Measurements from ENCODE around the gene TEAD2.
"Not testable (repeated sequence)": the region's sequence is repeated elsewhere in the genome, so short reads cannot be mapped to it uniquely, and the experiment has no call there.

Gene TEAD2

DNA sequence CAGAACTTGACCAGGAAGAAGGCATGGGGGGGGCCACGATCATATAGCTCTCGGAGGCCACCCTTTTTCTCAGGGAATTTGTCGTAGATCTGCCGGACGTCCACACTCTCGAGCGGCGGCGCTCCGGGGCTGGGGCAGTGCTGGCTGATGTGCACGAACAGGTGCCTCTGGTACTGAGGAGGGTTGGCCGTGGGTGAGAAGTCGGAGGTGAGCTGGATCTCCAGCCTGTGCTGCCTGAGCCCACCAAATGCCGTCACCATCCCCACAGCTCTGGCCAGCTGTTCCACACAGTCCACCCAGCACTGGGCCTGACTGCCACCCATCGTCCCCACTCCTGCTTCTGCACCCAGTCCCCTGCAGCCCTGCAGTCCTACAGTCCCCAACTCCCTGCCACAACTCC, 15.0 kb downstream of the TEAD2 start:
- no peak for DNase-seq

DNA sequence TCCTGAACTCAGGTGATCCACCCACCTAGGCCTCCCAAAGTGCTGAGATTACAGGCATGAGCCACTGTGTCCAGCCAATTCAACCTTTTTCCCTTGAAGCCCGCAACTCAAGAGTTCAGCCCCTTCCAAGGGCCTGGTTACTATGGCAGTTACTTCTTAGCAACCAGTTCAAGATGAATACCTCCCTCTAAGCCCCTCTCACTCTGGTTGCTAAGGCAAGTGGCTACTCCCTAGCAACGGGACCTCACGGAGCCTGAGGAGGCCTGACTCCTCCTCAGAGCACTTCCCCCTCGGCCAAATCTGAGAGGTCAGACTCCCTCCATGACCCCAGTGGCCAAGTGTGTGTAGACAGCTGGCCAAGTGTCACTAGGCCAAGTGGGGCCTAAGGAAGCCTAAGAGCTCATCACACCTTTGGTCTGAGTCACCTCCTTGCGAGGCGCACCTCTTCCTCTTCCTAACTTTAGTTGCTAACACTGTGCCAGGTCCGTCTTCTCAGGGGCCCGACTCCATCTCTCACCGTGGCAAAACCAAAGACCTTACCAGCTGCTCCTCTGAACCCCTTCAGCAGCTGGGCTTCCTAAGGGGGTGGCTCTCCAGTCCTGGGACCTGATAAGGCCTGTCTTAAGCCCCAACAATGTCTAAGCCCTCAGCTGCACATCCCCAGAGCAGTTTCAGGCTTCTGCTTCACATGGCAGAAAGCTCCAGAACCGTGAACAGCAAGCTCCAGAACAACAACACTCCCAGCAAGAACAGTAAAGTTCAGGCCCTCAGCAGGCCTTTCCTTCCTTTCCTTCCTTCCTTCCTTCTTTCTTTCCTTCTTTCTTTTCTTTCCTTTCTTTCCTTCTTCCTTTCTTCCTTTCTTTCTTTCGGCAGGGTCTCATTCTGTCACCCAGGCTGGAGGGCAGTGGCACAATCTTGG, 17.5 kb downstream of the TEAD2 start:
- no peak for DNase-seq

DNA sequence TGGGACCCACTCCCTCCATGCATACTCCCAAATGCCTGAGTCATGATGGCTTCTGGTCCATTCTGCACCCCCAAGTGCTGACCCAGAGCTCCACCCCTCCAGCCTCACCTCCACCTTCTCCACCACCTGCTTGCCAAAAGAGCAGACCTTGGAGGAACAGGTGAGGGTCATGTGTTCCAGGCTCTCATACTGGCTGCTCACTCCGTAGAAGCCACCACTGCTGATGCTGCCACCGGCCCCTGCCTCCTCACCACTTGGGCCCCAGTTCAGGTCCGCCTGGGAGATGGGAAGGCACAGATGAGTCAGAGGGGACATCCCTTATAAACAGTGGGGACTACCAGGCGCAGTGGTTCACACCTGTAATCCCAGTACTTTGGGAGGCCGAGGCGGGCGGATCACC, 19.1 kb downstream of the TEAD2 start:
- DNase-seq: no peak

DNA sequence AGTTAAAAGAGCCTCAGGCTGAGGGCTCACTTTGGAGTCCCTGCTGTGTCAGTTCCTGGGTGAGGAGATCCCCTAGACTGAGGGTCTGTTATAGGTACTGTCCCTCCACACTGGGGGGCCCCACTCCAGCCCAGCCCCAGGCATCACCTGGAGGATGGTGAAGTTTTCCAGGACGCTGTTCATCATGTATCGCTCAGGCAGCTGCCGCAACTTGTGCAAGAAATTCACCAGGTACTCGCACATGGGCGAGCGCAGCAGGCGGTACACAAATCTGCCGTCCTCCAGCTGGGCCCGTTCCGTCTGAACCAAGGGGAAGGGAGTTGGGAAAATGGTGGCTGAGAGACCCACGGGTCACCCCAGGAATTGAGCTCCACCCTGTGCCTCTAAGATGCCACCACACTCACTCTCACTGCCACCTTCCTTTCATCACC, 19.9 kb downstream of the TEAD2 start:
- no peak for DNase-seq

DNA sequence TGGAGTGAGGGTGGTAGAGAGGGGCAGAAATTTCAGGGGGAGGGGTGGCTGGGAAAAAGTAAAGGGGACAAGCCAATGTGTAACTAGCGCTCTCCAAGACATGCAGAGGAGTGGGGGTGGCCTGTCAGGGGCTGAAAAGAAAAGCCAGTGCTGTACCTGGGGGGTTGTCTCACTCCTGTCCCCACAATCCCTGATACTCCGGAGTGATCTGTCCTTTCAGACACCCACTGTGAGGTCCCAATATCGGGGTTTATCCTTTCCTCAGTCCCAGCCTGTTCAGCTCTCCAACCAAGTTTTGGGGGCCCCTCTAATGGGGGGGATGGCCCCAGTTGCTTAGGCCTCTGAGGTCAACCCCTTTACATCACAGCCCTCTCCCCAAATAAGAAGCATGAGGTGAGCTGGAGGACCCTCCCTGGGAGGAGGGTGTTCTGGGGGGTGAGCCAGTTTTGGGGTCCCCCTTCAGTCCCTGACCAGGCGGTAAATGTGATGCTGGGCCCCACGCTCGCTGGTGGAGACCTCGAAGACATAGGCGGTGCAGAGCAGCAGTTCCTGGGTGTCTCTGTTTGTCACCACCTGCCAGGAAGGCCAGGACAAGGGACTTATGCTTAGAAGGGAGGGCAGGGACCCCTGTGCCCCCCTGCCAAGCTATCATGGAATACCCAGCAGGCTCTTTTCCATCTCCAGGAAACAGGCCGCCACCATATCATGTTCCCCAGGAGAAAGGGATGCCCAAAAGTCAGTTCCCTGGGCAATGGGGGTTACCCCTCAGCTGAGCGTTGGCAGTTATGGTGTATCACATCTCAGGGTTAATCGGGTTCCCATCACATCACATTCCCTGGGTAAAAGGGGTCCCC, 21.1 kb downstream of the TEAD2 start:
- DNase-seq: no peak

DNA sequence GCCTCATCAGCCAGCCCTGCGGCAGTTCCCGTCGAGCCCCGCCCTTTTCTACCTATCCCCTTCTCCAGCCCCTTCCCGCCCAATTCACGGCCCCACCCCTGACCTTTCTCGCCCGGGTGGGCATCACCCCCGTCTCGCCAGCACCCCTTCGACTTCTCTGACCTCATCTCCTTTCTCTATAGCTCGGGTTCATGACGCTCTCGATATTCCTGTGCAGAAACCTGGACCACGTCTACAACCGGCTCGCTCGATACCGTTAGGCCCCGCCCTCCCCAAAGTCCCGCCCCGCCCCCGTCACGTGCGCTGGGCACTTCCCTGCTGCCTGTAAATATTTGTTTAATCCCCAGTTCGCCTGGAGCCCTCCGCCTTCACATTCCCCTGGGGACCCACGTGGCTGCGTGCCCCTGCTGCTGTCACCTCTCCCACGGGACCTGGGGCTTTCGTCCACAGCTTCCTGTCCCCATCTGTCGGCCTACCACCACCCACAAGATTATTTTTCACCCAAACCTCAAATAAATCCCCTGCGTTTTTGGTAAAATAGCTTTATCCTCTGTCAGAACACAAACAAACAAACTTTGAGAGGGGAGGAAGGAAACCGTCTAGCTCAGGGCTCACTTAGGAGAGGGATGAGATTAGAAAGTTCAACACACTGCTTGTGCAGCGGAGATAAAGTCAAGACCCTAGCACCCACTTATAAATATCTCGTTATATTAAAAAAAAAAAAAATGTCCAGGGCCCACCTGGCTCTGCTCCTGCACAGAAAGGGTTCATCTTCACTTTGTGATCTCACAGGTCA, 21.9 kb downstream of the TEAD2 start:
- no peak for DNase-seq

DNA sequence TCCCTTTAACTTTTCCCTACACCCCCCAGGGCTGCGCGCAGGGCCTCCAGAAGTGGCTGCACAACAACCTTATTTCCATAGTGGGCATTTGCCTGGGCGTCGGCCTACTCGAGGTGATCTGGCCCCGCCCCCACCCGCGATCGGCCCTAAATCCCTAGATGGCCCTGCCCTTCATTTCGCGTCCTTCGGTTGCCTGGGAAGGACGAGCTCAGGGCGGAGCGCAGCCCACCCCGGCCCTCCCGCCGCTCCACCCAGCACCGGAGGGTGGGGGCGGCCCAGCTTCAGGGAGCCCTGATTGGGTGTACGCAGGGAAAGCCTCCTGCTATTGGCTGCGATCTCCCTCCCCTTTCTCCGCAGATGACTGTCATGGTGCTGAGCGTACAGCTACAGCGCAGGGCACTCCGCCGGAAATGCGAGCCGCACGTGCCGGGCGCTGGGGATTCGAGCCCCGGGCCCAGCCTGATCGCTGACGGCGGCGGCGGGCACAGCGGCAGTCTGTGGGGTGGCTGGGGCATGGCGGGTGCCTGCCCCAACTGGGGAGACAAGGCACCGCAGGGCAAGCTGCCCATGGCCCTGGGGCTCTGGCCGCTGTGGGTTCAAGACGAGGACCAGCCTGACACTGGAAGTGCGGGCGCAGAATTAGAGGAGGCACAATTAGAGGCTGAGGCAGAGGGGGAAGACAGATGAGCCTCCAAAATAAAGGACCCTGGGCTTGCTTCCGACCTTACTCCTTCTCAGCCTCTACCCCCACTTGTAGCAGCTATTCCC, 22.7 kb downstream of the TEAD2 start:
- DNase-seq: no peak

DNA sequence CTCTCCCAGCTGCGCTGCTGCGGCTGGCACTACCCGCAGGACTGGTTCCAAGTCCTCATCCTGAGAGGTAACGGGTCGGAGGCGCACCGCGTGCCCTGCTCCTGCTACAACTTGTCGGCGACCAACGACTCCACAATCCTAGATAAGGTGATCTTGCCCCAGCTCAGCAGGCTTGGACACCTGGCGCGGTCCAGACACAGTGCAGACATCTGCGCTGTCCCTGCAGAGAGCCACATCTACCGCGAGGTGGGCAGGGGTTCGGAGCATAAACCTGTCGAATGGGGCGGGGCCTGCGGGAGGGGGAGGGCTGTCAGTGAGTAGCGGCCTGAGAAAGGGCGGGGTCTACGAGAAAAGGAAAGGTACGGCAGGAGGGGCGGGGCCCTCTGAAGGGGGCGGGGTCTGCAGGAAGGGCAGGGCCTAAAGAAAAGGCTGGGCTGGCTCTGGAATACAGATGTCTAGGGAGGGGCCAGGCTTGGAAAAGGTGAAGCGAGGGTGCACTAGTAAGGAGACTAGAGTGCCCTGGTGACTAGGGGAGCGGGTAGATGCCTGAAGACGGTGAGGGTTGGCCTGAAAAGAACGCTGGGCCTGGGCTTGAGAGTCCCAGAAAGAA, 23.4 kb downstream of the TEAD2 start:
- DNase-seq: no peak

DNA sequence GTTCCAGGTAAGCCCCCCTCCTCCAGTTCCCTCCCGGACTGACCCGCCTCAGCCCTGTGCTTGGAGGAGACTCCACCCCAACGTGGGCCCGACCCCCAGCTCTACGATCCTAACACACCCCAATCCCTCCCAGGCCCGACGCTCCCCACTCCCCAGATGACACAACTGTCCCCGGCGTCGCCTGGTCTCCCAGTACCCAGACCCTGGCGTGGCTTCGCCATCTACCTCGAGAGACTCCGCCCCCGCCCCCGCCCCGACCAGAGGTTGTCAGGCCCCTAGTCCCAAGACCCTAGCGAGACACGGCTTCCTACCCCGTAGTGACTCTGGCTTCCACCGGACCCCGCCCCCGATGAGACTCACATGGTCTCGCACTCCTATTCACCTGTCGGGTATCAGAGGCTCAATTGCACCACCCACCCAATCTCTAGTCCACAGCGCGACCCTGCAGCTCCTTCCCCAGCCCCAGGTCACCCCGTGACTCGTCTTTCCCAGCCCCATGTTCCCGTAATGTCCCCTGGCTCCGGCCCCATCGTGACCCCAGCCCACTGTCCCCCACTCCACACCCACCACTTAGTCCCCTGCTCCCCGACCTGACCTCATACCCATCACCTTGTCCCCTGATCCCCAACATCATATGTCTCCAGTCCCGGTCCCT, 24.1 kb downstream of the TEAD2 start:
- no peak for DNase-seq

DNA sequence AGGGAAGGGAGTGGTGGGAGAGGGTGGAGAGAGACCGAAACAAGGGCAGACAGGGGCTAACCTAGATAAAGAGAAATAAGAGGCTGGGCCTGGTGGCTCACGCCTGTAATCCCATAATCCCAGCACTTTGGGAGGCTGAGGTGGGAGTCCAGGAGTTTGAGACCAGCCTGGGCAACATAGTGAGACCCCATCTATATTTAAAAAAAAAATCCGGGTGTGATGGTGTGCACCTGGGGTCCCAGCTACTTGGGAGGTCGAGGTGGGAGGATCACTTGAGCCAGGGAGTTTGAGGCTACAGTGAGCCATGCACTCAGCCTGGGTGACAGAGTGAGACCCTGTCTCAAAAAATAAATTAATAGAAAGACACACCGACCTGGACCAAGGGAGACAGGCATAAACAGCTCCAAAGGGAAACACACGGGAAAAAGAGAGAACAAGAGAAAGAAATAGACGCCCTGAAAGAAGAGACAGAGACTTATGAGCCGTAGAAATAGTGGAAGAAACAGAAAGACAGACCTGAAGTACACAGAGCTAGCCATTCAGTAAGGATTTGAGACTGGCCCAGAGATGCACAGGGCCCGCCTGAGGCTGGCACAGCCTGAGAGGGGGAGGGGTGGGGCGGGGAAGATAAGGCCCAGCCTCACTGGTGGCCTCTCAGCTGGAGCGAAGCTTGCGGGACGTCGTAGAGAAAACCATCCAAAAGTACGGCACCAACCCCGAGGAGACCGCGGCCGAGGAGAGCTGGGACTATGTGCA, 24.8 kb downstream of the TEAD2 start:
- DNase-seq: no peak

DNA sequence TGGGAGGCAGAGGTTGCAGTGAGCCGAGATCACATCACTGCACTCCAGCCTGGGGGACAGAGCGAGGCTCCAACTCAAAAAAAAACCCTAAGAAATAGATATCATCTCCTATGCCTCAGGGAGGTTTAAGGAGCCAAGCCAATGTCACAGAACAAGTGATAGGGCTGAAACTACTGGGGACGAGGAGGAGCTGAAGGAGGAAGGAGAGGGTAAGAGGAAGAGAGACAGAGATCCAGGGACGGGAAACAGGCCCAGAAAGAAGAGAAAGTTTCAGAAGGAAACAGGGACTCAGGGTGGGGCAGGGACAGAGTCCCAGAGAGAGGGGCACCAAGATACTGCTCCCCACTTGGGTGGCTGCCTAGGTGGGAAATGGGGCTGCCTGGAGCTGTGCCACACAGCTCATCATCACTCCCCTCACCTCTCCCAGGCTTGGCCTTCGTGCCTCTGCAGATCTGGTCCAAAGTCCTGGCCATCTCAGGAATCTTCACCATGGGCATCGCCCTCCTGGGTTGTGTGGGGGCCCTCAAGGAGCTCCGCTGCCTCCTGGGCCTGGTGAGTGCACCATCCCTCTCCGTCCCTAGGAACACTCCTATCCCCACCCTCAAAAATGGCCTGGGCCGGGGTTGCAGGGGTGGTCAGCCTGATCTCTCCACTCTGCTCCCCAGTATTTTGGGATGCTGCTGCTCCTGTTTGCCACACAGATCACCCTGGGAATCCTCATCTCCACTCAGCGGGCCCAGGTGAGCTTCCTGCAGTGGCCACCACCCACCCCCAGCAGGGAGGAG, 25.5 kb downstream of the TEAD2 start:
- DNase-seq: no peak

DNA sequence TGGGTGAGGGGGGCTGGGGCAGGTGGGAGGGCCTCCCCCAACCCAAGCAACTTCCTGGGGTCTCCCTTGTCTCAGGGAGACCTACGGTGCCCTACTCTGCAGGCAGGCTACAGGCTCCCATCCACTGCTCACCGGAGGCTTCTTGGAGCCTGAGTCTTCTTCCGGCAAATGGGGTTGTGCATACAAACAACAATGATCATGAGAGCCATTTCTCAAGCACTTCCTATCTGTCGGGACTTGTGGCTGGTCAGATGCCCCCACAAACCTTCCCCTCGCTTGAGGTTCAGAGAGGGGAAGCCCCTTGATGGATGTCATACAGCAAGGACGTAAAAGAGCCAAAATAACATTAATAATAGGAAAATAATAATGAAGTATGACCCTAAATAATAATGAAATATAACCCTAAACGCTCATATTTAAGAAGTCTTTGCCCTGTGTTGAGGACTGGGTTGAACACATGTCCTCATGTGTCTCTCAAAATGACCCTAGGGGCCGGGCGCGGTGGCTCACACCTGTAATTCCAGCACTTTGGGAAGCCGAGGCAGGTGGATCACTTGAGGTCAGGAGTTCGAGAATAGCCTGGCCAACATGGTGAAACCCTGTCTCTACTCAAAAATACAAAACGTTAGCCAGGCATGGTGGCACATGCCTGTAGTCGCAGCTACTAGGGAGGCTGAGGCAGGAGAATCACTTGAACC, 26.3 kb downstream of the TEAD2 start:
- peak in 1 of 5 experiments; percentile 75 for DNase-seq

DNA sequence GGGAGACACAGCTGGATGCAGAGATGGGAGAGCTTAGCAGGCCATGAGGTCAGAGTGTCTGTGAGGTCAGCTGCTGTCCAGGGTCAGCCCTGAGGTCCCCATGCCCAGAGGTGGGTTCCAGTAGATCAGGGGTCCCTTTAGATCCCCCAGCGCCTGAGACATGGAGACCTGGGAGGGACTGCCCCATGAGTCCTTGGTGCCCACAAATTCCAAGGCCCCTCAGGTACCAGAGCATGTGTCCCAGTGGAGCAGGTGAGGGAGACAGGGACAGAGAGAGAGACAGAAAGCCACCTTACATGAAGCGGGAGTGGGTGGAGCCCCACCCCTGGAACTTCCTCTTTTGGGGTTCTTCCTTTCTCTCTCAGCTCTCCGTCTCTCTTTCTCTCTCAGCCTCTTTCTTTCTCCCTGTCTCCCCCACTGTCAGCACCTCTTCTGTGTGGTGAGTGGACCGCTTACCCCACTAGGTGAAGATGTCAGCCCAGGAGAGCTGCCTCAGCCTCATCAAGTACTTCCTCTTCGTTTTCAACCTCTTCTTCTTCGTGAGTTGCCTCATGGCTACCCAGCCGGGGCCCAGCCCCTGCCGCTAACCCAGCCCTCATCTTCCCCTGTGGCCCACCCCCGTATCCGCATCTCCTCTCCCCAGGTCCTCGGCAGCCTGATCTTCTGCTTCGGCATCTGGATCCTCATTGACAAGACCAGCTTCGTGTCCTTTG, 27.0 kb downstream of the TEAD2 start, which contains the start of gene CD37:
TSS of gene CD37 (plus strand) at position 336 of the 713 bp plus-strand sequence. CDS start at position 471, 135 bp downstream.
- peak in 4 of 5 experiments; percentile 29 to 75 (median 48) for DNase-seq

DNA sequence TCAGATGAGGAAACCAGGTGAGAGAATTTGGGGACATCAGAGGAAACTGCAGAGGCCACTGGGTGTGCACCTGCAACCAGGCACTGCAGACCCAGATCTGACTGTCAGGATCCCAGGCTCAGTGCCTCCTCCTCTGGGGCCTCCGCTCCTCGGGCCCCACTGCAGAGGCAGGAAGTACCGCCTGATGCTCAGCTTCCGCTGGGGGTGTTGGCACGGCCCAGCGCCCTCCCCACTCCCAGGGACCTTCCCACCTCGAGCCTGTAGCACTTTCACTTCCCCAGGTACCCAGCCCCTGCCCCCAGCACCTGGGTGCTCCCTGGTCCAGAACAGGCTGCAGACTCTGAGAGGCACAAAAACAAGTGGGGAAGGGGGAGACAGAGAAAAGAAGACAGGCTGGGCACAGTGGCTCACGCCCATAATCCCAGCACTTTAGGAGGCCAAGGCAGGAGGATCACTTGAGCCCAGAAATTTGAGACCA, 28.4 kb downstream of the TEAD2 start:
- peak; percentile 23 to 82 (median 64) for DNase-seq

DNA sequence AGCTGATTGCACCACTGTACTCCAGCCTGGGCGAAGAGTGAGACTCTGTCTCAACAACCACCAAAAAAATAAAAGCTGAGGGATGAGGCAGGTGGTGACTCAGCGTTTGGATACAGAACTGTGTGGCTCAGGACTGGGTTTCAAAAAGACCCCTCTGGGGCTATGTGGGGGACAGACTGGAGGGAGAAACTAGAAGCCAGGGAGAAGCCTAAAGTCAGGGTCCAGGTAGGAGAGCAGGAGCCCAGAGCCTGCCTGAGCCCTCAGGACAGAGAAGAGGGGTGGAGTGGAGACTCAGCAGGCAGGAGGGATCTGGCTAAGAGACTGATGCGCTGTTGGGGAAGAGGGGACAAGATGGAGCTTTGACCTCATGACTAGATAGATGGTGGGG, 28.8 kb downstream of the TEAD2 start:
- DNase-seq: no peak

DNA sequence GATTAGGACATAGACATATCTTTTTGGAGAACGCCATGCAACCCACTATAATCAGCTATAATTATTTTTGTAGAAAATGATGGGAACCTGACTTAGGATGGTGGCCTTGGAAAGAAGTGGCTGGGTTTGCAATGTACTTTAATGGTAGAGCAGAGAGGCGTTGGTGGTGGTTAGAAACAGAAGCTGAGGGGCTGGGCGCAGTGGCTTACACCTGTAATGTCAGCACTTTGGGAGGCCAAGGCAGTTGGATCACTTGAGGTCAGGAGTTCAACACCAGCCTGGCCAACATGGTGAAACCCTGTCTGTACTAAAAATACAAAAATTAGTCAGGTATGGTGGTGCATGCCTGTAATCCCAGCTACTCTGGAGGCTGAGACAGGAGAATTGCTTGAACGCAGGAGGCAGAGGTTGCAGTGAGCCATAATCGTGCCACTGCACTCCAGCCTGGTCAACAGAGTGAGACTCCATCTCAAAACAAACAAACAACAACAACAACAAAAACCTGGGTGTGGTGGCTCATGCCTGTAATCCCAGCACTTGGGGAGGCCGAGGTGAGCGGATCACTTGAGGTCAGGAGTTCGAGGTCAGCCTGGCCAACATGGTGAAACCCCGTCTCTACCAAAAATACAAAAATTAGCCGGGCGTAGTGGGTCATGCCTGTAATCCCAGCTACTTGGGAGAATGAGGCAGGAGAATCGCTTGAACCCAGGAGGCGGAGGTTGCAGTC, 29.4 kb downstream of the TEAD2 start:
- DNase-seq: not testable (repeated sequence)

DNA sequence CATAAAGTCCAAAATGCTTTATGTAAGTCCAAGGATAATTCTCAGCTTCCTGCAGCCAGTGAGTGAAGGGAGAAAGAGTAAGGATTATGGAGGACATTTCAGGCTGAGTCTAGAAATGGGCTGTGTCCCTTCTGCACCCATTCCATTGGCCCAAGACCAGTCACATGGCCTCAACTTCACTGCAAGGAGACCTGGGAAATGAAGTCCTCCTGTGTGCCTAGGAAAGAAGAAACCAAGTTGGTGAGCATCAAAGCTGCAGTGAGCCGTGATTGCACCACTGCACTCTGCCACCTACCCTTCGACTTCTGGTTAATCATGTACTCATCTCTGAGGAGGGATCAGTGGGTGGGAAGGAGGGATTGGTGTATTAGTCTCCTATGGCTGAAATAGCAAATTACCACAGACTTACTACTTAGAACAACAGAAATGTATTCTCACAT, 30.6 kb downstream of the TEAD2 start:
- DNase-seq: peak in 4 of 5 experiments; percentile 42 to 88 (median 48)

All from T-helper 2 cell (primary cell).